B cell (primary cell): ENCODE measurements around the gene SIRT3. TPM values are rescaled to one million over a fixed set of nuclear protein-coding genes. Genes with fewer than 3 reads are reported as not detected.
"Not testable (repeated sequence)": the region's sequence is repeated elsewhere in the genome, so short reads cannot be mapped to it uniquely, and the experiment has no call there.

Experiments used
- ATAC-seq: fragments of 200-7000 bp; cut with Tn5 transposase; one replicate; pipeline ENCODE4 v1.10.0; 2021; ENCODE audit warnings: low read depth, mild to moderate bottlenecking, moderate number of reproducible peaks, moderate library complexity
- CTCF ChIA-PET: fragments of 350-600 bp; sonication (Branson Sonifier 250); formaldehyde crosslinking; loops from one replicate; lab custom pipeline; 2021; ENCODE audit warnings: antibody characterized with exemption, inconsistent platforms; lab: Charles Lee
- POLR2A ChIA-PET: fragments of 350-600 bp; sonication (Branson Sonifier 250); formaldehyde crosslinking; loops from one replicate; lab custom pipeline; 2021; ENCODE audit warnings: antibody characterized with exemption; lab: Charles Lee
- DNase-seq: peaks from one replicate; pipeline ENCODE4 v3.0.0; 2013
- H2AFZ ChIP-seq: 2 replicates; pipeline ENCODE4 v1.6.1; 2012; ENCODE audit warnings: mild to moderate bottlenecking, low read depth, low read length; ENCODE audit not compliant: insufficient read depth, poor library complexity, severe bottlenecking
- H3K27ac ChIP-seq, 2 donors: 1 replicate in 1 of 2; 2 replicates in 1 of 2; pipeline ENCODE4 v1.5.1; 2012 to 2013; ENCODE audit warnings: low read length in 2 of 2, mild to moderate bottlenecking in 2 of 2, moderate library complexity in 1 of 2
- H3K27me3 ChIP-seq, 4 experiments: fragments of 200-600 bp in 1 of 4; sonication (generic) in 1 of 4; replicated peaks in 1 of 4; 1 replicate in 2 of 4; 2 replicates in 2 of 4; pipeline versions ENCODE4 v1.6.1 to v1.7.0; 2013 to 2016; ENCODE audit warnings: low read length in 3 of 4, mild to moderate bottlenecking in 2 of 4, mixed read lengths in 1 of 4, moderate library complexity in 1 of 4; ENCODE audit not compliant: insufficient read depth in 4 of 4, control insufficient read depth in 3 of 4; ENCODE audit errors: control extremely low read depth in 1 of 4
- H3K36me3 ChIP-seq, 2 experiments: replicated peaks in 1 of 2; 1 replicate in 1 of 2; 2 replicates in 1 of 2; pipeline versions ENCODE4 v1.6.1 to v1.7.1; 2013; ENCODE audit warnings: low read length in 1 of 2; ENCODE audit not compliant: insufficient read depth in 2 of 2, control insufficient read depth in 1 of 2; ENCODE audit errors: control extremely low read depth in 1 of 2, extremely low read depth in 1 of 2
- H3K4me1 ChIP-seq, 2 donors: fragments of 200-600 bp in 1 of 2; sonication (generic) in 1 of 2; 1 replicate in 1 of 2; 2 replicates in 1 of 2; pipeline versions ENCODE4 v1.5.1 to v1.6.1; 2013 to 2017; ENCODE audit warnings: low read length in 2 of 2; ENCODE audit not compliant: control insufficient read depth in 2 of 2, insufficient read depth in 2 of 2
- H3K4me2 ChIP-seq: replicated peaks from 2 replicates; pipeline ENCODE3; 2012; ENCODE audit warnings: mild to moderate bottlenecking, low read depth, low read length; ENCODE audit not compliant: poor library complexity, severe bottlenecking
- H3K4me3 ChIP-seq, 5 experiments: fragments of 200-600 bp in 1 of 5; sonication (generic) in 1 of 5; 1 replicate in 3 of 5; 2 replicates in 2 of 5; pipeline versions ENCODE4 v1.5.1 to v1.7.0; 2011 to 2016; ENCODE audit warnings: low read length in 4 of 5, mild to moderate bottlenecking in 4 of 5, low read depth in 2 of 5, control low read depth in 1 of 5, moderate library complexity in 1 of 5; ENCODE audit not compliant: insufficient read depth in 1 of 5; ENCODE audit errors: control extremely low read depth in 1 of 5, extremely low read depth in 1 of 5
- H3K79me2 ChIP-seq: fragments of 200-600 bp; sonication (generic); one replicate; pipeline ENCODE4 v1.6.0; 2016; ENCODE audit warnings: low read length; ENCODE audit not compliant: control insufficient read depth, insufficient read depth
- H3K9ac ChIP-seq: fragments of 200-600 bp; sonication (generic); 2 replicates; pipeline ENCODE4 v1.6.1; 2017; ENCODE audit warnings: mild to moderate bottlenecking, low read length, moderate library complexity
- H3K9me3 ChIP-seq, 3 donors: one replicate each; pipeline versions ENCODE4 v1.6.1 to v1.7.1; 2013; ENCODE audit warnings: low read length in 2 of 3; ENCODE audit not compliant: control insufficient read depth in 2 of 3, insufficient read depth in 1 of 3; ENCODE audit errors: control extremely low read depth in 1 of 3
- H4K20me1 ChIP-seq: 2 replicates; pipeline ENCODE4 v1.6.0; 2012; ENCODE audit warnings: mild to moderate bottlenecking, low read length; ENCODE audit not compliant: insufficient read depth, control insufficient read depth, poor library complexity, severe bottlenecking
- H3K27ac Mint-ChIP-seq: one replicate; pipeline ENCODE4 v1.8.0; 2021; ENCODE audit warnings: mixed read lengths
- H3K27me3 Mint-ChIP-seq: one replicate; pipeline ENCODE4 v1.8.0; 2021; ENCODE audit warnings: mixed read lengths
- H3K4me1 Mint-ChIP-seq: one replicate; pipeline ENCODE4 v1.8.0; 2021; ENCODE audit warnings: mixed read lengths
- H3K4me3 Mint-ChIP-seq: one replicate; pipeline ENCODE4 v1.8.0; 2021; ENCODE audit warnings: mixed read lengths
- H3K9me3 Mint-ChIP-seq: one replicate; pipeline ENCODE4 v1.8.0; 2022; ENCODE audit warnings: mixed read lengths; ENCODE audit not compliant: insufficient read depth
- WGBS: methylation state at CpG from one replicate; pipeline ENCODE4 v1.1.5; 2013; ENCODE audit warnings: missing lambda C conversion rate; ENCODE audit not compliant: insufficient coverage; 5-methylcytosine and 5-hydroxymethylcytosine counted together
- intact Hi-C: fragments of 100-400 bp; cut with micrococcal nuclease; formaldehyde crosslinking; loops from one replicate; pipeline ENCODE4 v1.10.0; 2022
- polyA plus RNA-seq: library from polyadenylated mRNA; depleted of rRNA; stranded (reverse); fragments of >200 nt; gene quantifications from 2 replicates; pipeline ENCODE4 v1.2.3, GENCODE V29; 2012
- total RNA-seq, 2 donors: library from RNA; stranded (reverse); fragments of 120-200 nt in 1 of 2; gene quantifications; 1 replicate in 1 of 2; 2 replicates in 1 of 2; pipeline versions ENCODE4 v1.2.3 to v1.2.4, GENCODE V29; 2013 to 2022
- TF ChIP-seq, protein P1 (sequence below): fragments of 200-600 bp; IDR thresholded peaks from one replicate; pipeline ENCODE4 v1.8.0; 2022; ENCODE audit warnings: antibody characterized with exemption, mild to moderate bottlenecking

SIRT3 gene
- total and polyA plus RNA-seq, 2 donors (not counting 1 experiment from before 2014, with no cell fraction given), result 22.9 to 27.9 TPM

DNA sequence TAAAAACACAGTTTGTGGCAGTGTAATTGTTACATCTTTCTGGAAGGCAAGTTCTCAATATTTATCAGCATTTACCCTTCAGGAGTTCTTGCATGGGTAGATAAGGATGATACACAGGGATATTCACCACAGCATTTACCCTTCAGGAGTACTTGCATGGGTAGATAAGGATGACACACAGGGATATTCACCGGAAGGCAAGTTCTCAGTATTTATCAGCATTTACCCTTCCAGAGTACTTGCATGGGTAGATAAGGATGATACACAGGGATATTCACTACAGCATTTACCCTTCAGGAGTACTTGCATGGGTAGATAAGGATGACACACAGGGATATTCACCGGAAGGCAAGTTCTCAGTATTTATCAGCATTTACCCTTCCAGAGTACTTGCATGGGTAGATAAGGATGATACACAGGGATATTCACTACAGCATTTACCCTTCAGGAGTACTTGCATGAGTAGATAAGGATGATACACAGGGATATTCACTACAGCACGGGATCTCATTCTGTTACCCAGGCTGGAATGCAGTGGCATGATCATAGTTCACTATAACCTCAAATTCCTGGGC lies 15.4 kb downstream of the SIRT3 start:
- H3K4me1 Mint-ChIP-seq, intact Hi-C loops, DNase-seq, H3K9me3 ChIP-seq, H4K20me1 ChIP-seq, H3K4me1 ChIP-seq, H3K27me3 Mint-ChIP-seq, H3K27ac Mint-ChIP-seq, H3K27ac ChIP-seq, H3K4me3 ChIP-seq, ATAC-seq, H2AFZ ChIP-seq, H3K4me2 ChIP-seq, H3K27me3 ChIP-seq, H3K9ac ChIP-seq, H3K9me3 Mint-ChIP-seq, H3K4me3 Mint-ChIP-seq: not testable (repeated sequence)
- no CpG with 5 or more reads among the region's 3 CpGs for WGBS
- ChIA-PET CTCF (interaction anchor here (0.6 kb wide), 1 partner anchor 220 kb away, joined by 3 read pairs; no protein-coding TSS in a partner anchor), POLR2A (interaction anchor here (0.6 kb wide), 1 partner anchor 327 kb away, joined by 3 read pairs; no protein-coding TSS in a partner anchor)
- Histone ChIP-seq H3K79me2 (peaks cover 17% of the 10 kb centered on the region), H3K36me3 (peaks cover 0 to 24% of the 10 kb centered on the region in 2 experiments)

- intact Hi-C loops, result no loop called here
- TF ChIP-seq, protein P1, sequence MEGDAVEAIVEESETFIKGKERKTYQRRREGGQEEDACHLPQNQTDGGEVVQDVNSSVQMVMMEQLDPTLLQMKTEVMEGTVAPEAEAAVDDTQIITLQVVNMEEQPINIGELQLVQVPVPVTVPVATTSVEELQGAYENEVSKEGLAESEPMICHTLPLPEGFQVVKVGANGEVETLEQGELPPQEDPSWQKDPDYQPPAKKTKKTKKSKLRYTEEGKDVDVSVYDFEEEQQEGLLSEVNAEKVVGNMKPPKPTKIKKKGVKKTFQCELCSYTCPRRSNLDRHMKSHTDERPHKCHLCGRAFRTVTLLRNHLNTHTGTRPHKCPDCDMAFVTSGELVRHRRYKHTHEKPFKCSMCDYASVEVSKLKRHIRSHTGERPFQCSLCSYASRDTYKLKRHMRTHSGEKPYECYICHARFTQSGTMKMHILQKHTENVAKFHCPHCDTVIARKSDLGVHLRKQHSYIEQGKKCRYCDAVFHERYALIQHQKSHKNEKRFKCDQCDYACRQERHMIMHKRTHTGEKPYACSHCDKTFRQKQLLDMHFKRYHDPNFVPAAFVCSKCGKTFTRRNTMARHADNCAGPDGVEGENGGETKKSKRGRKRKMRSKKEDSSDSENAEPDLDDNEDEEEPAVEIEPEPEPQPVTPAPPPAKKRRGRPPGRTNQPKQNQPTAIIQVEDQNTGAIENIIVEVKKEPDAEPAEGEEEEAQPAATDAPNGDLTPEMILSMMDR, result no peak
Measured at GRCh38 chr11:218815-219593, 17.1 kb downstream of the SIRT3 start.

More at GRCh38 chr11:218815-219593, 17.1 kb downstream of the SIRT3 start:
- Histone ChIP-seq H3K27ac (no peak overlapping the region), H3K36me3 (peaks cover 0 to 38% of the 10 kb centered on the region in 2 experiments), H3K4me3 (no peak overlapping the region), H3K27me3 (no peaks in the 10 kb centered on the region), H3K4me2 (no peak overlapping the region), H2AFZ (no peak overlapping the region), H3K9ac (no peak overlapping the region), H3K9me3 (no peaks in the 10 kb centered on the region), H4K20me1 (no peaks in the 10 kb centered on the region), H3K79me2 (peaks cover 5% of the 10 kb centered on the region), H3K4me1 (no peaks in the 10 kb centered on the region)
- ATAC-seq (no peak), DNase-seq (no peak)
- Mint-ChIP-seq H3K27ac (peak overlapping the region; percentile 38), H3K4me3 (no peak overlapping the region), H3K27me3 (no peaks in the 10 kb centered on the region), H3K4me1 (no peaks in the 10 kb centered on the region), H3K9me3 (no peaks in the 10 kb centered on the region)
- ChIA-PET POLR2A (no interaction called here), CTCF (no interaction called here)
- WGBS, result 91% methylated on average over 26 of the region's 29 CpGs
